IMR-90 (cell line): ENCODE results near the gene FGD5. TPM values are rescaled to one million over a fixed set of nuclear protein-coding genes. Genes with fewer than 3 reads are reported as not detected.

Experiments used
- ATAC-seq: fragments of 200-7000 bp; cut with Tn5 transposase; 2 replicates; pipeline ENCODE4 v1.9.1; 2020; ENCODE audit warnings: low read depth, mild to moderate bottlenecking, moderate library complexity
- BruUV-seq: library from RNA; stranded (reverse); fragments of 400-500 nt; replicated peaks from 2 replicates; lab custom pipeline; 2021; lab: Mats Ljungman, UMichigan
- CTCF ChIA-PET: fragments of 300-600 bp; formaldehyde crosslinking; extraction: SDS; loops from one replicate; lab custom pipeline; 2021; ENCODE audit warnings: antibody characterized with exemption; lab: Yijun Ruan, JAX
- POLR2A ChIA-PET: fragments of 300-600 bp; sonication (Branson Sonifier 250); formaldehyde crosslinking; loops from one replicate; lab custom pipeline; 2022; ENCODE audit warnings: antibody characterized with exemption; ENCODE audit not compliant: unreplicated experiment; lab: Charles Lee
- DNase-seq: peaks from one replicate; pipeline ENCODE4 v3.0.0; 2013
- H2AFZ ChIP-seq: replicated peaks from 2 replicates; pipeline ENCODE3; 2013; ENCODE audit warnings: low read length, mild to moderate bottlenecking; ENCODE audit not compliant: poor library complexity
- H2AK5ac ChIP-seq: 2 replicates; pipeline ENCODE4 v1.6.1; 2013; ENCODE audit warnings: low read depth, low read length, inconsistent platforms
- H2AK9ac ChIP-seq: replicated peaks from 2 replicates; pipeline ENCODE3; 2013; ENCODE audit warnings: mild to moderate bottlenecking, low read depth, low read length, moderate library complexity; ENCODE audit not compliant: poor library complexity
- H2BK120ac ChIP-seq: 2 replicates; pipeline ENCODE4 v1.6.1; 2013; ENCODE audit warnings: low read depth, low read length, inconsistent platforms
- H2BK15ac ChIP-seq: 3 replicates; pipeline ENCODE4 v1.6.1; 2013; ENCODE audit warnings: low read depth, low read length, inconsistent platforms
- H2BK20ac ChIP-seq: 2 replicates; pipeline ENCODE4 v1.6.1; 2013; ENCODE audit warnings: low read depth, mild to moderate bottlenecking, inconsistent platforms, low read length, moderate library complexity
- H2BK5ac ChIP-seq: 2 replicates; pipeline ENCODE4 v1.6.1; 2013; ENCODE audit warnings: mild to moderate bottlenecking, low read depth, low read length, inconsistent platforms; ENCODE audit not compliant: poor library complexity, severe bottlenecking
- H3K14ac ChIP-seq: replicated peaks from 2 replicates; pipeline ENCODE4 v1.6.1; 2013; ENCODE audit warnings: low read depth, low read length, inconsistent platforms
- H3K18ac ChIP-seq: 2 replicates; pipeline ENCODE4 v1.6.1; 2013; ENCODE audit warnings: low read depth, low read length, control low read depth
- H3K23ac ChIP-seq: 2 replicates; pipeline ENCODE4 v1.6.1; 2013; ENCODE audit warnings: low read depth, low read length, inconsistent platforms
- H3K27ac ChIP-seq: 2 replicates; pipeline ENCODE4 v1.5.1; 2013; ENCODE audit warnings: mild to moderate bottlenecking, control low read depth, low read length; ENCODE audit not compliant: insufficient read depth
- H3K27me3 ChIP-seq: 2 replicates; pipeline ENCODE4 v1.6.1; 2013; ENCODE audit warnings: low read length; ENCODE audit not compliant: control insufficient read depth, insufficient read depth
- H3K36me3 ChIP-seq: 2 replicates; pipeline ENCODE4 v1.6.1; 2013; ENCODE audit warnings: low read length, mixed read lengths; ENCODE audit not compliant: control insufficient read depth, insufficient read depth
- H3K4ac ChIP-seq: 2 replicates; pipeline ENCODE4 v1.6.1; 2013; ENCODE audit warnings: low read depth, low read length, inconsistent platforms
- H3K4me1 ChIP-seq: 2 replicates; pipeline ENCODE4 v1.6.1; 2013; ENCODE audit warnings: low read length, mixed read lengths; ENCODE audit not compliant: control insufficient read depth, insufficient read depth
- H3K4me2 ChIP-seq: 2 replicates; pipeline ENCODE4 v1.6.1; 2013; ENCODE audit warnings: low read depth, mild to moderate bottlenecking, control low read depth, low read length, moderate library complexity
- H3K4me3 ChIP-seq: 2 replicates; pipeline ENCODE4 v1.5.1; 2013; ENCODE audit warnings: low read depth, mild to moderate bottlenecking, control low read depth, low read length, moderate library complexity; ENCODE audit not compliant: insufficient read depth
- H3K56ac ChIP-seq: 2 replicates; pipeline ENCODE4 v1.6.1; 2013; ENCODE audit warnings: low read length, inconsistent platforms; ENCODE audit not compliant: insufficient read depth; ENCODE audit errors: extremely low read depth
- H3K79me1 ChIP-seq, 2 experiments: 2 replicates each; pipeline ENCODE4 v1.6.1; 2013; ENCODE audit warnings: low read length in 2 of 2, inconsistent platforms in 1 of 2, low read depth in 1 of 2
- H3K9ac ChIP-seq: 2 replicates; pipeline ENCODE4 v1.6.1; 2013; ENCODE audit warnings: low read depth, low read length, control low read depth
- H3K9me1 ChIP-seq: 2 replicates; pipeline ENCODE4 v1.6.1; 2013; ENCODE audit warnings: low read length, inconsistent platforms; ENCODE audit not compliant: insufficient read depth
- H3K9me3 ChIP-seq: 2 replicates; pipeline ENCODE4 v1.6.1; 2013; ENCODE audit warnings: low read length; ENCODE audit not compliant: control insufficient read depth, insufficient read depth
- H4K20me1 ChIP-seq: 2 replicates; pipeline ENCODE4 v1.6.1; 2013; ENCODE audit warnings: low read length, inconsistent platforms; ENCODE audit not compliant: insufficient read depth
- H4K5ac ChIP-seq: 2 replicates; pipeline ENCODE4 v1.6.1; 2013; ENCODE audit warnings: mild to moderate bottlenecking, low read depth, low read length, control low read depth
- H4K8ac ChIP-seq, 2 experiments: 2 replicates each; pipeline ENCODE4 v1.6.1; 2013; ENCODE audit warnings: low read depth in 2 of 2, low read length in 2 of 2, control low read depth in 1 of 2, inconsistent platforms in 1 of 2
- H4K91ac ChIP-seq: 2 replicates; pipeline ENCODE4 v1.6.1; 2013; ENCODE audit warnings: low read depth, low read length, inconsistent platforms; ENCODE audit not compliant: insufficient read depth
- BHLHE40 ChIP-seq: fragments of 150-350 bp; IDR thresholded peaks from 2 replicates; pipeline ENCODE4 v1.6.1; 2016; ENCODE audit warnings: mild to moderate bottlenecking, low read depth, low read length
- CEBPB ChIP-seq: IDR thresholded peaks from 2 replicates; pipeline ENCODE4 v1.6.1; 2012; ENCODE audit warnings: low read depth, low read length, improper control_type of control experiment
- CTCF ChIP-seq: conservative IDR thresholded peaks from 2 replicates; pipeline ENCODE4 v1.5.1; 2012; ENCODE audit warnings: mild to moderate bottlenecking, low read depth, low read length, improper control_type of control experiment
- ELK1 ChIP-seq: fragments of 150-350 bp; IDR thresholded peaks from 2 replicates; pipeline ENCODE4 v1.6.1; 2016; ENCODE audit warnings: low read depth, mild to moderate bottlenecking, low read length, moderate library complexity, borderline replicate concordance
- FOS ChIP-seq: fragments of 150-350 bp; IDR thresholded peaks from 2 replicates; pipeline ENCODE4 v1.6.1; 2016; ENCODE audit warnings: low read depth, low read length
- MAFK ChIP-seq: IDR thresholded peaks from 2 replicates; pipeline ENCODE4 v1.6.1; 2012; ENCODE audit warnings: low read depth, low read length, improper control_type of control experiment
- MXI1 ChIP-seq: IDR thresholded peaks from 2 replicates; pipeline ENCODE4 v1.6.1; 2012; ENCODE audit warnings: low read depth, mild to moderate bottlenecking, low read length, moderate library complexity, borderline replicate concordance
- POLR2A ChIP-seq: IDR thresholded peaks from 2 replicates; pipeline ENCODE4 v1.6.1; 2012; ENCODE audit warnings: mild to moderate bottlenecking, low read depth, low read length
- RAD21 ChIP-seq: IDR thresholded peaks from 2 replicates; pipeline ENCODE4 v1.6.1; 2012; ENCODE audit warnings: low read length, improper control_type of control experiment
- RCOR1 ChIP-seq: IDR thresholded peaks from 2 replicates; pipeline ENCODE4 v1.6.1; 2012; ENCODE audit warnings: mild to moderate bottlenecking, low read length, improper control_type of control experiment; ENCODE audit not compliant: insufficient replicate concordance
- RFX5 ChIP-seq: IDR thresholded peaks from 2 replicates; pipeline ENCODE4 v1.8.0; 2012; ENCODE audit warnings: low read depth, mild to moderate bottlenecking, low read length, moderate library complexity
- USF2 ChIP-seq: fragments of 150-350 bp; IDR thresholded peaks from 2 replicates; pipeline ENCODE4 v1.6.1; 2017; ENCODE audit warnings: mild to moderate bottlenecking, antibody characterized with exemption, low read length, low read depth
- WGBS, 2 experiments: methylation state at CpG; one replicate each; pipeline versions ENCODE4 v1.1.5 to v1.1.7; 2013; ENCODE audit warnings: missing lambda C conversion rate in 2 of 2; ENCODE audit not compliant: insufficient read length in 1 of 2; ENCODE audit errors: extremely low coverage in 2 of 2; 5-methylcytosine and 5-hydroxymethylcytosine counted together
- dilution Hi-C: fragments of 300-500 bp; cut with HindIII; formaldehyde crosslinking; loops from one replicate; pipeline ENCODE4 v1.14.3; 2018; ENCODE audit warnings: low sequenced_read_pairs; ENCODE audit not compliant: unreplicated experiment
- in situ Hi-C: fragments of 300-500 bp; cut with MboI; formaldehyde crosslinking; loops from 3 replicates; pipeline ENCODE4 v1.14.3; 2019; ENCODE audit warnings: low sequenced_read_pairs, inconsistent platforms, mixed read lengths
- intact Hi-C: fragments of 100-400 bp; cut with micrococcal nuclease; formaldehyde crosslinking; loops from 2 replicates; pipeline ENCODE4 v1.10.0; 2022
- polyA plus RNA-seq, 3 experiments: library from polyadenylated mRNA; depleted of rRNA; stranded (reverse); fragments of >200 nt; gene quantifications; 2 replicates each; pipeline ENCODE4 v1.2.3, GENCODE V29; 2012; ENCODE audit warnings: low replicate concordance in 1 of 3
- total RNA-seq: library from RNA; depleted of rRNA; stranded (reverse); fragments of >200 nt; gene quantifications from 2 replicates; pipeline ENCODE4 v1.2.3, GENCODE V29; 2012

FGD5 gene
- total and polyA plus RNA-seq, 2 of the 4 experiments (the other 2 are of a cell fraction): not detected

- in situ Hi-C loops: no loop called here
- ChIA-PET POLR2A (no interaction called here), CTCF (interaction anchor here (1.1 kb wide), 1 partner anchor 9 kb away, joined by 3 read pairs; no protein-coding TSS in a partner anchor)
- no peaks in the 10 kb centered on the region for H3K36me3 ChIP-seq
- no peak overlapping the region for H2BK15ac ChIP-seq
- no peak for ATAC-seq
- no peak overlapping the region for H2BK120ac ChIP-seq
- no peak overlapping the region for H3K9ac ChIP-seq
- H4K8ac ChIP-seq: no peak overlapping the region
- H3K23ac ChIP-seq: no peak overlapping the region
- no peak overlapping the region for H3K27ac ChIP-seq
- no peak overlapping the region for H3K4me2 ChIP-seq
- H4K20me1 ChIP-seq: no peaks in the 10 kb centered on the region
- no peaks in the 10 kb centered on the region for H3K4me1 ChIP-seq
- BruUV-seq: no TSS peak
- no peak overlapping the region for H4K5ac ChIP-seq
- no peak overlapping the region for H3K14ac ChIP-seq
- TF ChIP-seq CTCF (no peak), USF2 (no peak), MAFK (no peak), RAD21 (no peak), ELK1 (no peak), MXI1 (no peak), RFX5 (no peak), FOS (no peak), RCOR1 (no peak), CEBPB (no peak), POLR2A (no peak), BHLHE40 (no peak)
- H4K91ac ChIP-seq: no peak overlapping the region
- no peaks in the 10 kb centered on the region for H3K9me1 ChIP-seq
- 43% methylated on average over 1 of the region's 3 CpGs; no CpG with 5 or more reads in 1 of the 2 experiments for WGBS, 2 experiments
- H3K18ac ChIP-seq: no peak overlapping the region
- no peak overlapping the region for H3K4ac ChIP-seq
- intact Hi-C loops: no loop called here
- H3K27me3 ChIP-seq: peaks cover 26% of the 10 kb centered on the region
- no peaks in the 10 kb centered on the region for H3K79me1 ChIP-seq
- no peak overlapping the region for H2BK5ac ChIP-seq
- no peak for DNase-seq
- H2BK20ac ChIP-seq: no peak overlapping the region
- no peaks in the 10 kb centered on the region for H3K9me3 ChIP-seq
- no peak overlapping the region for H2AK5ac ChIP-seq
- no peak overlapping the region for H2AFZ ChIP-seq
- H2AK9ac ChIP-seq: no peak overlapping the region
- H3K56ac ChIP-seq: no peak overlapping the region
- dilution Hi-C loops: no loop called here
- no peak overlapping the region for H3K4me3 ChIP-seq
Observed at GRCh38 chr3:14915636-14916222, 97.0 kb downstream of the FGD5 start.
